HL-60 (cell line): Measurements from ENCODE around the gene ACVR1C.

Experiments
- DNase-seq, 2 experiments: peaks; one replicate each; pipeline ENCODE4 v3.0.0-alpha.2; 2010 to 2020; ENCODE audit warnings: low read depth in 1 of 2, low spot score in 1 of 2
- H3K27ac ChIP-seq: fragments of 250-450 bp; sonication (Bioruptor Pico); replicated peaks from 2 replicates; pipeline ENCODE4 v1.5.1; 2020; ENCODE audit warnings: mild to moderate bottlenecking, moderate library complexity
- H3K27me3 ChIP-seq: fragments of 250-450 bp; sonication (Bioruptor Pico); 2 replicates; pipeline ENCODE4 v1.5.1; 2021; ENCODE audit warnings: mild to moderate bottlenecking, moderate library complexity; ENCODE audit not compliant: insufficient read depth, poor library complexity, severe bottlenecking
- H3K4me3 ChIP-seq: replicated peaks from 2 replicates; pipeline ENCODE4 v1.5.1; 2011; ENCODE audit warnings: mild to moderate bottlenecking, control low read depth, low read length; ENCODE audit not compliant: insufficient read depth
- GABPA ChIP-seq: IDR thresholded peaks from 2 replicates; pipeline ENCODE4 v1.6.1; 2012; ENCODE audit warnings: low read depth
- POLR2AphosphoS5 ChIP-seq: IDR thresholded peaks from 2 replicates; pipeline ENCODE4 v1.6.1; 2012; ENCODE audit warnings: low read depth
- SPI1 ChIP-seq: IDR thresholded peaks from 2 replicates; pipeline ENCODE4 v1.6.1; 2012; ENCODE audit warnings: low read depth, mild to moderate bottlenecking, borderline replicate concordance
- TF ChIP-seq, protein P1 (sequence below): IDR thresholded peaks from 2 replicates; pipeline ENCODE4 v1.6.1; 2012; ENCODE audit warnings: low read depth; ENCODE audit not compliant: insufficient replicate concordance
- TF ChIP-seq, protein P2 (sequence below): IDR thresholded peaks from one replicate; pipeline ENCODE4 v1.5.1; 2011; ENCODE audit warnings: low read length, control low read depth, inconsistent platforms; ENCODE audit not compliant: insufficient read depth

The ACVR1C gene

DNA sequence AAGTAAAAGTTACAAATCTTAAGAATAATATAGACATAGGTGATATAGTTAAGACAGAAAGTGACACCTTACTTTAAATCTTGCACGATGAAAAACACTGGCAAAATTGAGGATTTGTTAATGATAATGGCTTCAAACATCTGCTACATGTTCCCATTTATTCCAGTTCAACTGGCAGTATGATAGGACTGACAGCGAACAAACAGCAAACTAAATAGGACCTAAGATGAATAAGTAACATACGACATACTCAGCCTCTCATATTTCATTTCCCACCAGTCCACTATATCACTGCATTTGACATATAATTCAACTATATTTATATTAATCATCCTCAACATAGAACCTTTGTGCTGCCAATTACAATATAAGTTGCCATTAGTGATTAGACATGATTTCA is 36.3 kb downstream of the ACVR1C start:
- Histone ChIP-seq H3K4me3 (no peak overlapping the region), H3K27ac (no peak overlapping the region), H3K27me3 (peaks cover 19% of the 10 kb centered on the region)
- TF ChIP-seq GABPA (no peak), POLR2AphosphoS5 (no peak), SPI1 (no peak)
- TF ChIP-seq, protein P1, sequence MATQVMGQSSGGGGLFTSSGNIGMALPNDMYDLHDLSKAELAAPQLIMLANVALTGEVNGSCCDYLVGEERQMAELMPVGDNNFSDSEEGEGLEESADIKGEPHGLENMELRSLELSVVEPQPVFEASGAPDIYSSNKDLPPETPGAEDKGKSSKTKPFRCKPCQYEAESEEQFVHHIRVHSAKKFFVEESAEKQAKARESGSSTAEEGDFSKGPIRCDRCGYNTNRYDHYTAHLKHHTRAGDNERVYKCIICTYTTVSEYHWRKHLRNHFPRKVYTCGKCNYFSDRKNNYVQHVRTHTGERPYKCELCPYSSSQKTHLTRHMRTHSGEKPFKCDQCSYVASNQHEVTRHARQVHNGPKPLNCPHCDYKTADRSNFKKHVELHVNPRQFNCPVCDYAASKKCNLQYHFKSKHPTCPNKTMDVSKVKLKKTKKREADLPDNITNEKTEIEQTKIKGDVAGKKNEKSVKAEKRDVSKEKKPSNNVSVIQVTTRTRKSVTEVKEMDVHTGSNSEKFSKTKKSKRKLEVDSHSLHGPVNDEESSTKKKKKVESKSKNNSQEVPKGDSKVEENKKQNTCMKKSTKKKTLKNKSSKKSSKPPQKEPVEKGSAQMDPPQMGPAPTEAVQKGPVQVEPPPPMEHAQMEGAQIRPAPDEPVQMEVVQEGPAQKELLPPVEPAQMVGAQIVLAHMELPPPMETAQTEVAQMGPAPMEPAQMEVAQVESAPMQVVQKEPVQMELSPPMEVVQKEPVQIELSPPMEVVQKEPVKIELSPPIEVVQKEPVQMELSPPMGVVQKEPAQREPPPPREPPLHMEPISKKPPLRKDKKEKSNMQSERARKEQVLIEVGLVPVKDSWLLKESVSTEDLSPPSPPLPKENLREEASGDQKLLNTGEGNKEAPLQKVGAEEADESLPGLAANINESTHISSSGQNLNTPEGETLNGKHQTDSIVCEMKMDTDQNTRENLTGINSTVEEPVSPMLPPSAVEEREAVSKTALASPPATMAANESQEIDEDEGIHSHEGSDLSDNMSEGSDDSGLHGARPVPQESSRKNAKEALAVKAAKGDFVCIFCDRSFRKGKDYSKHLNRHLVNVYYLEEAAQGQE = no peak
- TF ChIP-seq, protein P2, sequence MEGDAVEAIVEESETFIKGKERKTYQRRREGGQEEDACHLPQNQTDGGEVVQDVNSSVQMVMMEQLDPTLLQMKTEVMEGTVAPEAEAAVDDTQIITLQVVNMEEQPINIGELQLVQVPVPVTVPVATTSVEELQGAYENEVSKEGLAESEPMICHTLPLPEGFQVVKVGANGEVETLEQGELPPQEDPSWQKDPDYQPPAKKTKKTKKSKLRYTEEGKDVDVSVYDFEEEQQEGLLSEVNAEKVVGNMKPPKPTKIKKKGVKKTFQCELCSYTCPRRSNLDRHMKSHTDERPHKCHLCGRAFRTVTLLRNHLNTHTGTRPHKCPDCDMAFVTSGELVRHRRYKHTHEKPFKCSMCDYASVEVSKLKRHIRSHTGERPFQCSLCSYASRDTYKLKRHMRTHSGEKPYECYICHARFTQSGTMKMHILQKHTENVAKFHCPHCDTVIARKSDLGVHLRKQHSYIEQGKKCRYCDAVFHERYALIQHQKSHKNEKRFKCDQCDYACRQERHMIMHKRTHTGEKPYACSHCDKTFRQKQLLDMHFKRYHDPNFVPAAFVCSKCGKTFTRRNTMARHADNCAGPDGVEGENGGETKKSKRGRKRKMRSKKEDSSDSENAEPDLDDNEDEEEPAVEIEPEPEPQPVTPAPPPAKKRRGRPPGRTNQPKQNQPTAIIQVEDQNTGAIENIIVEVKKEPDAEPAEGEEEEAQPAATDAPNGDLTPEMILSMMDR = no peak
- no peak for DNase-seq

DNA sequence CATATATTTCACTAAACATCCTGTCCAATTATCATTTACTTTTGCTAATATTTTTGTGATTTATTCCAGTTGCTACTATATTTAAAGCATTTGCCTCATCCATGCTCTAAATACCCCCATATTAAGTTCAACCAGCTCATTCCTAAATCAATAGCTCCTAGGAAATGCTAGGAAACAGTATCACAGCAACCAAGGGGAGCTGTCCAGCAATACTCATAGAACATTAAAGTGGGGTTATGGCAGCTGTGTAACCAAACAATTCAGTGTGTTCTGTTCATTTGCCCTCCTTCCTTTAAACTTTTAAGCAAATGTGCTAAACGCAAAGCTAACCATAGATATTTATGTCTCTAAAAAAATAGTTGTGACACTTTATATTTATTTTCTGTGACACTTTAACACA is 41.1 kb downstream of the ACVR1C start:
- Histone ChIP-seq H3K27ac (no peak overlapping the region), H3K27me3 (no peaks in the 10 kb centered on the region), H3K4me3 (no peak overlapping the region)
- DNase-seq = no peak
- TF ChIP-seq, protein P2 = no peak
- TF ChIP-seq, protein P1 = peak; percentile 81
- TF ChIP-seq POLR2AphosphoS5 = no peak
- no peak for TF ChIP-seq GABPA
- no peak for TF ChIP-seq SPI1

DNA sequence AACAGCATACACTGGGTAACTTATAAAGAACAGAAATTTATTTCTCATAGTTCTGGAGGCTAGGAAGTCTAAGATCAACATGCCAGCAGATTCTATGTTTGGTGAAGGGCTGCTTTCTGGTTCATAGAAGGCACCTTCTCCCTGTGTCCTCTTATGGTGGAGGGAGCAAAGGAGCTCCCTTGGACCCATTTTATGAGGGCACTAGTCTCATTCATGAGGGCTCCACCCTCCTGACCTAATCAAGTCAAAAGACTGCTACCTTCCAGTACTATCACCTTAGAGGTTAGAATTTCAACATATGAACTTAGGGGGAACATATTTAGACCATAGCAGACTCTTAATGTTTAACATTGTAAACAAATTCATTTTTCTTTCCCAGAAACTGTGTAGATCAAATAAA is 54.5 kb downstream of the ACVR1C start:
- no peak for DNase-seq
- H3K4me3 ChIP-seq = no peak overlapping the region
- no peak overlapping the region for H3K27ac ChIP-seq
- TF ChIP-seq POLR2AphosphoS5 = no peak
- TF ChIP-seq, protein P2 = no peak
- TF ChIP-seq GABPA = no peak
- TF ChIP-seq SPI1 = no peak
- TF ChIP-seq, protein P1 = no peak
- no peaks in the 10 kb centered on the region for H3K27me3 ChIP-seq
